OCI-LY1 (cell line): ENCODE measurements around the gene CMTR2.
"Not testable (repeated sequence)": the region's sequence is repeated elsewhere in the genome, so short reads cannot be mapped to it uniquely, and the experiment has no call there.

Experiments used
- H2AFZ ChIP-seq: fragments of 200-600 bp; sonication (generic), shearing (Covaris generic); 2 replicates; pipeline ENCODE4 v1.6.0; 2014; ENCODE audit warnings: antibody characterized with exemption, mild to moderate bottlenecking, low read length
- H3F3A ChIP-seq: fragments of 200-600 bp; sonication (generic), shearing (Covaris generic); 2 replicates; pipeline ENCODE4 v1.6.0; 2014; ENCODE audit warnings: mild to moderate bottlenecking, antibody characterized with exemption, low read length, moderate library complexity; ENCODE audit not compliant: insufficient read depth
- H3K27ac ChIP-seq: fragments of 200-600 bp; sonication (generic); 2 replicates; pipeline ENCODE4 v1.5.1; 2014; ENCODE audit warnings: low read length, mixed run types, mild to moderate bottlenecking, low read depth; ENCODE audit not compliant: poor library complexity, severe bottlenecking
- H3K27me3 ChIP-seq: fragments of 200-600 bp; sonication (generic); 2 replicates; pipeline ENCODE4 v1.6.0; 2014; ENCODE audit warnings: antibody characterized with exemption, mild to moderate bottlenecking, low read length, moderate library complexity; ENCODE audit not compliant: insufficient read depth
- H3K36me3 ChIP-seq: fragments of 200-600 bp; sonication (generic); 2 replicates; pipeline ENCODE4 v1.6.1; 2014; ENCODE audit warnings: mild to moderate bottlenecking, antibody characterized with exemption, low read length, moderate library complexity, mixed read lengths; ENCODE audit not compliant: insufficient read depth
- H3K4me1 ChIP-seq: fragments of 200-600 bp; sonication (generic); 2 replicates; pipeline ENCODE4 v1.5.1; 2014; ENCODE audit warnings: mild to moderate bottlenecking, low read length, moderate library complexity; ENCODE audit not compliant: insufficient read depth, severe bottlenecking
- H3K4me2 ChIP-seq: fragments of 200-600 bp; sonication (generic), shearing (Covaris generic); 2 replicates; pipeline ENCODE4 v1.6.1; 2014; ENCODE audit warnings: low read length
- H3K4me3 ChIP-seq: fragments of 200-600 bp; sonication (generic); 2 replicates; pipeline ENCODE4 v1.5.1; 2014; ENCODE audit warnings: low read length, low read depth, mild to moderate bottlenecking, mixed read lengths; ENCODE audit not compliant: poor library complexity, severe bottlenecking
- H3K79me2 ChIP-seq: fragments of 200-600 bp; shearing (Covaris generic); 2 replicates; pipeline ENCODE4 v1.6.1; 2016; ENCODE audit warnings: mixed run types, low read length, mixed read lengths; ENCODE audit not compliant: insufficient read depth
- H3K9ac ChIP-seq: fragments of 200-600 bp; sonication (generic), shearing (Covaris generic); 2 replicates; pipeline ENCODE4 v1.6.1; 2014; ENCODE audit warnings: mild to moderate bottlenecking, low read length, mixed read lengths
- H3K9me2 ChIP-seq: fragments of 200-600 bp; sonication (generic), shearing (Covaris generic); 2 replicates; pipeline ENCODE4 v1.6.1; 2014; ENCODE audit warnings: low read depth, mild to moderate bottlenecking, low read length, mixed read lengths
- H3K9me3 ChIP-seq: fragments of 200-600 bp; shearing (Covaris generic); 2 replicates; pipeline ENCODE4 v1.6.1; 2014; ENCODE audit warnings: low read length, mixed read lengths
- H4K20me1 ChIP-seq: fragments of 200-600 bp; sonication (generic), shearing (Covaris generic); 2 replicates; pipeline ENCODE4 v1.6.0; 2016; ENCODE audit warnings: mild to moderate bottlenecking, low read length; ENCODE audit not compliant: insufficient read depth
- EZH2 ChIP-seq: fragments of 200-600 bp; sonication (generic), shearing (Covaris generic); IDR thresholded peaks from 2 replicates; pipeline ENCODE4 v1.8.0; 2017; ENCODE audit warnings: borderline replicate concordance, mixed run types, mild to moderate bottlenecking, antibody characterized with exemption, low read length, moderate library complexity, mixed read lengths
- TF ChIP-seq, protein P1 (sequence below): fragments of 200-600 bp; sonication (generic), shearing (Covaris generic); IDR thresholded peaks from 2 replicates; pipeline ENCODE4 v1.5.1; 2017; ENCODE audit warnings: mild to moderate bottlenecking, antibody characterized with exemption, low read length, moderate library complexity, mixed read lengths

The CMTR2 gene

GRCh38 chr16:71295950-71296349 is 6.7 kb upstream of the CMTR2 start:
- Histone ChIP-seq H3K9ac (no peak overlapping the region), H3K79me2 (no peaks in the 10 kb centered on the region), H2AFZ (no peak overlapping the region), H3K9me3 (no peaks in the 10 kb centered on the region), H3K27ac (no peak overlapping the region), H3F3A (no peaks in the 10 kb centered on the region), H3K36me3 (no peaks in the 10 kb centered on the region), H3K4me3 (no peak overlapping the region), H3K4me2 (no peak overlapping the region), H3K9me2 (no peaks in the 10 kb centered on the region), H4K20me1 (no peaks in the 10 kb centered on the region), H3K27me3 (peaks cover 7% of the 10 kb centered on the region; the same call in 1 of the 2 replicates), H3K4me1 (no peaks in the 10 kb centered on the region)
- TF ChIP-seq, protein P1, sequence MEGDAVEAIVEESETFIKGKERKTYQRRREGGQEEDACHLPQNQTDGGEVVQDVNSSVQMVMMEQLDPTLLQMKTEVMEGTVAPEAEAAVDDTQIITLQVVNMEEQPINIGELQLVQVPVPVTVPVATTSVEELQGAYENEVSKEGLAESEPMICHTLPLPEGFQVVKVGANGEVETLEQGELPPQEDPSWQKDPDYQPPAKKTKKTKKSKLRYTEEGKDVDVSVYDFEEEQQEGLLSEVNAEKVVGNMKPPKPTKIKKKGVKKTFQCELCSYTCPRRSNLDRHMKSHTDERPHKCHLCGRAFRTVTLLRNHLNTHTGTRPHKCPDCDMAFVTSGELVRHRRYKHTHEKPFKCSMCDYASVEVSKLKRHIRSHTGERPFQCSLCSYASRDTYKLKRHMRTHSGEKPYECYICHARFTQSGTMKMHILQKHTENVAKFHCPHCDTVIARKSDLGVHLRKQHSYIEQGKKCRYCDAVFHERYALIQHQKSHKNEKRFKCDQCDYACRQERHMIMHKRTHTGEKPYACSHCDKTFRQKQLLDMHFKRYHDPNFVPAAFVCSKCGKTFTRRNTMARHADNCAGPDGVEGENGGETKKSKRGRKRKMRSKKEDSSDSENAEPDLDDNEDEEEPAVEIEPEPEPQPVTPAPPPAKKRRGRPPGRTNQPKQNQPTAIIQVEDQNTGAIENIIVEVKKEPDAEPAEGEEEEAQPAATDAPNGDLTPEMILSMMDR: no peak
- no peak for TF ChIP-seq EZH2

- H3K36me3 ChIP-seq: no peaks in the 10 kb centered on the region
- peaks cover 5% of the 10 kb centered on the region for H3K4me1 ChIP-seq
- H2AFZ ChIP-seq: no peak overlapping the region
- H3K9me3 ChIP-seq: no peaks in the 10 kb centered on the region
- H4K20me1 ChIP-seq: no peaks in the 10 kb centered on the region
- TF ChIP-seq, protein P1: no peak
- no peak for TF ChIP-seq EZH2
- no peak overlapping the region for H3K4me3 ChIP-seq
- no peaks in the 10 kb centered on the region for H3K79me2 ChIP-seq
- no peak overlapping the region for H3K4me2 ChIP-seq
- H3F3A ChIP-seq: no peaks in the 10 kb centered on the region
- H3K27ac ChIP-seq: no peak overlapping the region
- H3K27me3 ChIP-seq: peaks cover 4% of the 10 kb centered on the region; the same call in 1 of the 2 replicates
- no peak overlapping the region for H3K9ac ChIP-seq
- no peaks in the 10 kb centered on the region for H3K9me2 ChIP-seq
These were observed 4.7 kb upstream of the CMTR2 start for GRCh38 chr16:71293919-71294318.

- not testable (repeated sequence) for H3K4me3 ChIP-seq, H3F3A ChIP-seq, H3K27ac ChIP-seq, H4K20me1 ChIP-seq, H3K36me3 ChIP-seq, H3K79me2 ChIP-seq, H3K9me2 ChIP-seq, H3K4me2 ChIP-seq, H2AFZ ChIP-seq, H3K9ac ChIP-seq, H3K27me3 ChIP-seq, H3K9me3 ChIP-seq
- peaks cover 17% of the 10 kb centered on the region for H3K4me1 ChIP-seq
These were observed 2.9 kb upstream of the CMTR2 start for GRCh38 chr16:71292095-71292494.

DNA sequence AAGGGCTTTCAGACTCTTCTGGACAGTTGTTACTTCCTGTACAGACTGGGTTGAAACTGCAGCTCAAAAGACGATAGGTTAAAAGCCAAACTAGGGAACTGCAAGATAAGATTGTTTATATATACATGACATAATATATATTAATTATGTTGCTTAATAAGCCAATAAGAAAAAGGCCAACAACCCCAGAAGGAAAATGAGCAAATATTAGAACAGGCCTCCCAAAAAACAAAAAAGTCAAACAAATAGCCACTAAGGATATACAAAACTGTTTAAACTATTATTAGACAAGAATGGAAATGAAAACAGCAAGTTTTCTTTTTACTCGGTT is 495 bp upstream of the CMTR2 start:
- peak overlapping the region; percentile 91 for H3K4me2 ChIP-seq
- H3F3A ChIP-seq: no peaks in the 10 kb centered on the region
- H4K20me1 ChIP-seq: no peaks in the 10 kb centered on the region
- TF ChIP-seq, protein P1: no peak
- no peak for TF ChIP-seq EZH2
- peak overlapping the region; percentile 94; the same call in 1 of the 2 replicates for H2AFZ ChIP-seq
- peaks cover 17% of the 10 kb centered on the region for H3K4me1 ChIP-seq
- H3K9me2 ChIP-seq: no peaks in the 10 kb centered on the region
- no peaks in the 10 kb centered on the region for H3K79me2 ChIP-seq
- H3K9ac ChIP-seq: peak overlapping the region; percentile 83
- H3K36me3 ChIP-seq: peaks cover 22% of the 10 kb centered on the region
- no peaks in the 10 kb centered on the region for H3K9me3 ChIP-seq
- H3K27ac ChIP-seq: no peak overlapping the region
- H3K27me3 ChIP-seq: no peaks in the 10 kb centered on the region; the same call in 1 of the 2 replicates
- H3K4me3 ChIP-seq: peak overlapping the region; percentile 87
